ENCODE results near the gene TAF13.
A peak's percentile ranks its signal among the peaks of the same experiment; 100 is the strongest.

Gene TAF13

GRCh38 chr1:109090196-109091077, 14.6 kb upstream of the TAF13 start, which contains the start of gene TMEM167B (continued):
- TF ChIP-seq ZNF792 (tag by site-specific recombination; IDR thresholded peaks at IDR 0.05) = no peak
- TF ChIP-seq SCRT2 (tag by site-specific recombination; IDR thresholded peaks at IDR 0.05) = peak; percentile 34; the same call in 1 of the 2 replicates
- peak; percentile 95 for TF ChIP-seq ZNF324 (tag by site-specific recombination; IDR thresholded peaks at IDR 0.05)
- TF ChIP-seq KLF10 (tag by site-specific recombination; IDR thresholded peaks at IDR 0.05) = peak; percentile 69
- TF ChIP-seq ZNF426 (tag by site-specific recombination; IDR thresholded peaks at IDR 0.05) = no peak
- TF ChIP-seq KLF7 (tag by site-specific recombination; IDR thresholded peaks at IDR 0.05; ENCODE audit: borderline replicate concordance) = peak; percentile 64; the same call in 1 of the 2 replicates
- TF ChIP-seq ZNF37A (tag by site-specific recombination; IDR thresholded peaks at IDR 0.05) = no peak
- no peak for TF ChIP-seq ZNF624 (tag by site-specific recombination; IDR thresholded peaks at IDR 0.05)
- TF ChIP-seq ZNF610 (tag by site-specific recombination; IDR thresholded peaks at IDR 0.05; ENCODE audit: borderline replicate concordance) = peak; percentile 88; the same call in 1 of the 2 replicates
- peak; percentile 68 for TF ChIP-seq ATF2 (tag by site-specific recombination; IDR thresholded peaks at IDR 0.05; ENCODE audit: low read depth)
- 0 out of 2 replicates have a peak, but pooled peaks have one; percentile 24 for TF ChIP-seq GLI4 (tag by site-specific recombination; IDR thresholded peaks at IDR 0.05)
- peak; percentile 88 for TF ChIP-seq INSM2 (tag by site-specific recombination; IDR thresholded peaks at IDR 0.05)
- TF ChIP-seq ZNF449 (tag by site-specific recombination; IDR thresholded peaks at IDR 0.05) = peak; percentile 13; the same call in 1 of the 2 replicates
- TF ChIP-seq ZNF341 (tag by site-specific recombination; IDR thresholded peaks at IDR 0.05; ENCODE audit: low read depth) = peak; percentile 88
- peak; percentile 40 for TF ChIP-seq ZNF398 (tag by site-specific recombination; IDR thresholded peaks at IDR 0.05)
- TF ChIP-seq SP7 (tag by site-specific recombination; IDR thresholded peaks at IDR 0.05) = peak; percentile 94
- peak; percentile 92 for TF ChIP-seq ZNF629 (tag by site-specific recombination; IDR thresholded peaks at IDR 0.05)
- TF ChIP-seq ZNF561 (tag by site-specific recombination; IDR thresholded peaks at IDR 0.05; ENCODE audit: borderline replicate concordance) = peak; percentile 30; the same call in 1 of the 2 replicates
- peak; percentile 98 for TF ChIP-seq ZNF18 (tag by site-specific recombination; IDR thresholded peaks at IDR 0.05)
- TF ChIP-seq KLF1 (tag by site-specific recombination; IDR thresholded peaks at IDR 0.05) = peak; percentile 46; the same call in 1 of the 2 replicates
- peak; percentile 40 for TF ChIP-seq ZBTB26 (tag by site-specific recombination; optimal IDR thresholded peaks at IDR 0.05)
- TF ChIP-seq ZNF114 (tag by site-specific recombination; IDR thresholded peaks at IDR 0.05) = no peak
- peak; percentile 71 for TF ChIP-seq ZFP69B (tag by site-specific recombination; IDR thresholded peaks at IDR 0.05)
- no peak for TF ChIP-seq ZNF239 (tag by site-specific recombination; IDR thresholded peaks at IDR 0.05)
- TF ChIP-seq ZBTB11 (tag by site-specific recombination; conservative IDR thresholded peaks at IDR 0.05; ENCODE audit: low read depth) = peak; percentile 69; the same call in 1 of the 2 replicates
- TF ChIP-seq FEZF1 (tag by site-specific recombination; IDR thresholded peaks at IDR 0.05) = peak; percentile 30; the same call in 1 of the 2 replicates
